Cardiac muscle cell (in vitro differentiated cells and primary cell): ENCODE data around the gene UQCC2. TPM values are rescaled to one million over a fixed set of nuclear protein-coding genes. Genes with fewer than 3 reads are reported as not detected.

Experiments used
- DNase-seq, 2 donors: peaks; one replicate each; pipeline versions ENCODE4 v3.0.0 to v3.0.0-alpha.2; 2010 to 2017; ENCODE audit warnings: low read depth in 1 of 2, low spot score in 1 of 2
- H3K27ac ChIP-seq: fragments of 200-600 bp; sonication (generic); 2 replicates; pipeline ENCODE4 v1.5.1; 2016
- H3K27me3 ChIP-seq: fragments of 200-600 bp; sonication (generic); 2 replicates; pipeline ENCODE4 v1.6.0; 2016; ENCODE audit warnings: control low read depth
- H3K36me3 ChIP-seq: fragments of 200-600 bp; sonication (generic); 2 replicates; pipeline ENCODE4 v1.5.1; 2016; ENCODE audit warnings: control low read depth
- H3K4me1 ChIP-seq: fragments of 200-600 bp; sonication (generic); 2 replicates; pipeline ENCODE4 v1.8.1; 2017; ENCODE audit warnings: low read depth, mild to moderate bottlenecking, mixed run types
- H3K4me3 ChIP-seq: fragments of 200-600 bp; sonication (generic); 2 replicates; pipeline ENCODE4 v1.5.1; 2016; ENCODE audit warnings: mild to moderate bottlenecking
- H3K9me3 ChIP-seq: fragments of 200-600 bp; sonication (generic); 2 replicates; pipeline ENCODE4 v1.5.1; 2017; ENCODE audit warnings: low read depth, mild to moderate bottlenecking, control low read depth
- CTCF ChIP-seq: IDR thresholded peaks from 2 replicates; pipeline ENCODE4 v1.5.1; 2012; ENCODE audit warnings: low read depth, mild to moderate bottlenecking, low read length
- polyA plus RNA-seq: library from polyadenylated mRNA; unstranded; fragments of >200 nt; fragmentation: Nextera tagmentation; extraction: Ambion mirVana; gene quantifications from 2 replicates; pipeline ENCODE4 v1.2.1, GENCODE V29; 2016
- total RNA-seq: library from RNA; depleted of rRNA; stranded (reverse); fragments of >200 nt; gene quantifications from 2 replicates; pipeline ENCODE4 v1.2.3, GENCODE V29; 2016

Gene UQCC2
- total and polyA plus RNA-seq, 2 experiments from 2014 or later = 40.1 to 232 TPM

- DNase-seq = no peak
- H3K27ac ChIP-seq = no peak overlapping the region
- H3K4me1 ChIP-seq = peaks cover 38% of the 10 kb centered on the region
- H3K36me3 ChIP-seq = no peaks in the 10 kb centered on the region
- no peaks in the 10 kb centered on the region for H3K9me3 ChIP-seq
- H3K4me3 ChIP-seq = no peak overlapping the region
- H3K27me3 ChIP-seq = no peaks in the 10 kb centered on the region
- no peak for TF ChIP-seq CTCF
Observed at GRCh38 chr6:33689879-33690278, 21.6 kb downstream of the UQCC2 start.

- no peak for TF ChIP-seq CTCF
- Histone ChIP-seq H3K4me3 (no peak overlapping the region), H3K4me1 (peaks cover 30% of the 10 kb centered on the region), H3K27me3 (no peaks in the 10 kb centered on the region), H3K36me3 (no peaks in the 10 kb centered on the region), H3K27ac (no peak overlapping the region), H3K9me3 (no peaks in the 10 kb centered on the region)
- DNase-seq = no peak
Observed at GRCh38 chr6:33689148-33689494, 22.4 kb downstream of the UQCC2 start.

GRCh38 chr6:33688451-33689147 is 22.9 kb downstream of the UQCC2 start:
- no peak for DNase-seq
- Histone ChIP-seq H3K4me3 (no peak overlapping the region), H3K36me3 (no peaks in the 10 kb centered on the region), H3K9me3 (no peaks in the 10 kb centered on the region), H3K27me3 (no peaks in the 10 kb centered on the region), H3K27ac (no peak overlapping the region), H3K4me1 (peaks cover 25% of the 10 kb centered on the region)
- no peak for TF ChIP-seq CTCF

GRCh38 chr6:33688006-33688405 is 23.5 kb downstream of the UQCC2 start:
- Histone ChIP-seq H3K27ac (no peak overlapping the region), H3K27me3 (no peaks in the 10 kb centered on the region), H3K4me3 (no peak overlapping the region), H3K4me1 (peaks cover 19% of the 10 kb centered on the region), H3K36me3 (no peaks in the 10 kb centered on the region), H3K9me3 (no peaks in the 10 kb centered on the region)
- DNase-seq = no peak
- TF ChIP-seq CTCF = no peak

GRCh38 chr6:33686981-33687975 is 24.2 kb downstream of the UQCC2 start:
- Histone ChIP-seq H3K36me3 (no peaks in the 10 kb centered on the region), H3K27me3 (no peaks in the 10 kb centered on the region), H3K4me1 (peaks cover 12% of the 10 kb centered on the region), H3K9me3 (no peaks in the 10 kb centered on the region), H3K27ac (no peak overlapping the region), H3K4me3 (no peak overlapping the region)
- no peak for DNase-seq
- no peak for TF ChIP-seq CTCF
